HuH-7.5 (cell line): ENCODE data around the gene ALPL.
A peak's percentile ranks its signal among the peaks of the same experiment; 100 is the strongest.

Experiments
- DNase-seq: peaks from one replicate; pipeline ENCODE4 v3.0.0; 2011; ENCODE audit warnings: low spot score

The ALPL gene

DNA sequence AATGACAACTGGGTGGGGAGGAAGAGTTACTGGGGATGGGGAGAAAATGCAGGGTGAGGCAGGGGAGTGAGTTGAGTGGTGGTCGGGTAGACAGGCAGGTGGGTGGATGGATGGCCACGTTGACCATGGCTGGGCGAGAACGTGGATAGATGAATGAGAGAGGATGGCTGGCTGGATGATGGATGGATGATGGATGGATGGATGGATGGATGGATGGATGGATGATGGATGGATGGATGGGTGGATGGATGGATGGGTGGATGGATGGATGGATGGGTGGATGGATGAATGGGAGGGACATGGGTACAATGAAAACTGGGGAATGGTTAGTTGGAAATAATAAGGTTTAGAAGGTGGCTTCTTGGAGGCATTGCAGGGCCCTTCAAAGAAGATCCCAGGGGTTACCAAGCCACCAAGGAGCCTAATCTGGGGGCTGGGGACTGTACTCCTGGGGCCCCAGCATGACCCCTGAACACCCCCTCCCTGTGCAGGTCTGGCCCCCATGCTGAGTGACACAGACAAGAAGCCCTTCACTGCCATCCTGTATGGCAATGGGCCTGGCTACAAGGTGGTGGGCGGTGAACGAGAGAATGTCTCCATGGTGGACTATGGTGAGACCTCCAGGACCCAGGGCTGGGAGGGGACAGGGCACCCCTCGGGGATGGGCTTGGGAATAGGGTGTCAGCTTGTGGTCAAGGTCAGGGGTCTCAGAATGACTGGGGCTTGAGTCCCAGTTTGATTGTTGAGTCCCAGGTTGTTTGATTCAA is 67.0 kb downstream of the ALPL start:
- no peak for DNase-seq

- DNase-seq, result no peak
These were observed 67.6 kb downstream of the ALPL start for GRCh38 chr1:21576798-21577187.

DNA sequence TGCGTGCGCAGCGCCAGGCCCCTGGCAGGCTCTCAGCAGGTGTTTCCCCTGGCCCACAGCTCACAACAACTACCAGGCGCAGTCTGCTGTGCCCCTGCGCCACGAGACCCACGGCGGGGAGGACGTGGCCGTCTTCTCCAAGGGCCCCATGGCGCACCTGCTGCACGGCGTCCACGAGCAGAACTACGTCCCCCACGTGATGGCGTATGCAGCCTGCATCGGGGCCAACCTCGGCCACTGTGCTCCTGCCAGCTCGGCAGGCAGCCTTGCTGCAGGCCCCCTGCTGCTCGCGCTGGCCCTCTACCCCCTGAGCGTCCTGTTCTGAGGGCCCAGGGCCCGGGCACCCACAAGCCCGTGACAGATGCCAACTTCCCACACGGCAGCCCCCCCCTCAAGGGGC is 68.1 kb downstream of the ALPL start:
- no peak for DNase-seq

DNA sequence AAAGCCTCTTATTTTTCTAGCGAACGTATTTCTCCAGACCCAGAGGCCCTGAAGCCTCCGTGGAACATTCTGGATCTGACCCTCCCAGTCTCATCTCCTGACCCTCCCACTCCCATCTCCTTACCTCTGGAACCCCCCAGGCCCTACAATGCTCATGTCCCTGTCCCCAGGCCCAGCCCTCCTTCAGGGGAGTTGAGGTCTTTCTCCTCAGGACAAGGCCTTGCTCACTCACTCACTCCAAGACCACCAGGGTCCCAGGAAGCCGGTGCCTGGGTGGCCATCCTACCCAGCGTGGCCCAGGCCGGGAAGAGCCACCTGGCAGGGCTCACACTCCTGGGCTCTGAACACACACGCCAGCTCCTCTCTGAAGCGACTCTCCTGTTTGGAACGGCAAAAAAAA is 68.7 kb downstream of the ALPL start:
- DNase-seq, result no peak

DNA sequence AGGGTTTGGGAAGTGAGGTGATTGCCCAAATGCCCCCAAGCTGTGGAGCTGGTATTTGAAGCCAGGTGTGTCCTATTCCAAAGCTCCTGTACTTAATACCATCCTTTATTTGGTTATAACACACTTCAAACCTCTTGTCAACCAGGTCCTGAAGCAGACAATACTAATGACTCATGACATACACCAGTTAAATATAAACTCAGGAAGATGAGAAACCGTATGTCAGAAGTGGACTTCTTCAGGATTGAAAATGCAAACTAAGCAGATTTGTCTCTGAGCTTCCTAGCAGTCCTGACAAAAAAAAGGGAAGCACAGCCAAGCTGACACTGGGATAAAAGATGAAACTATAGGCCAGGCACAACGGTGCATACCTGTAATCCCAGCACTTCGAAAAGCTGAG is 70.6 kb downstream of the ALPL start:
- DNase-seq, result no peak

- DNase-seq, result no peak
These were observed 74.9 kb downstream of the ALPL start for GRCh38 chr1:21584096-21584495.

GRCh38 chr1:21585037-21585436 is 75.8 kb downstream of the ALPL start:
- DNase-seq, result no peak

- no peak for DNase-seq
These were observed 77.0 kb downstream of the ALPL start for GRCh38 chr1:21586222-21586621.

DNA sequence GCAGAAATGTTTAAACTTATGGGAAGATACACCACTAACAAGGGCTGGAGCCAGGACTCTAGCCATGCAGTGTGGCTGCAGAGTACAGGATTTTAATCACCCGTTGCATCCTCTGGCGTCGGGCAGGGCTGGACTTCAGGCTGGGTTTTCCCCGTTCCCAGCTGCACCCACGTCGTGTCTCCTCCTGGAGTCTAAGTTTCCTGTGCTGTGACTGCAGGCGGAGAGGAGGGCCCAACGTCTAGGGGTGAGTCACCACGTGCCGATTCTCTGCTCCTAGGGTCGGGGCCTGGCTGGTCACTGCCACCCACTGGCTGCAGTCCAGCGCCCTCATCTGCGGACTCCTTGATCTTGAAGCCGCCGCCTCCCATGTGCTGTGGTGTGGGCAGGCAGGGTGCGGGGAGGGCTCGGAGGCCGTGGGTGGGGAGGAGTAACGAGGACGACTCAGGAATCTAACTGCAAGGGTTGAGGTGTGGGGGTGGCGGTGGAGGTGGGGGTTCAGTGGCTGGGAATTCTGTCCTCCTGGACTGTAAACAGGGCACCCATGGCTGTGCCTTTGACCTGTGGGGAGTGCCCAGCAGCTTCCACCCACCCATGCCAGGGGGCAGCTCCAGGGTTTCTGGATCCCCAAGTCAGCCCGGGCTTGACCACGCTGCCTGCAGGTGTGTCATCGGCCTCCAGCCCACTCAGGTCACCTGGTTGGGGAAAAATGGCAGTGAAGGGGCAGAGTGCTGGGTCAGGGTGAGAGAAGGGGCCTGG is 77.8 kb downstream of the ALPL start:
- peak; percentile 68 for DNase-seq

- DNase-seq, result no peak
These were observed 78.4 kb downstream of the ALPL start for GRCh38 chr1:21587602-21587953.

- DNase-seq, result no peak
These were observed 80.4 kb downstream of the ALPL start for GRCh38 chr1:21589618-21590017.

DNA sequence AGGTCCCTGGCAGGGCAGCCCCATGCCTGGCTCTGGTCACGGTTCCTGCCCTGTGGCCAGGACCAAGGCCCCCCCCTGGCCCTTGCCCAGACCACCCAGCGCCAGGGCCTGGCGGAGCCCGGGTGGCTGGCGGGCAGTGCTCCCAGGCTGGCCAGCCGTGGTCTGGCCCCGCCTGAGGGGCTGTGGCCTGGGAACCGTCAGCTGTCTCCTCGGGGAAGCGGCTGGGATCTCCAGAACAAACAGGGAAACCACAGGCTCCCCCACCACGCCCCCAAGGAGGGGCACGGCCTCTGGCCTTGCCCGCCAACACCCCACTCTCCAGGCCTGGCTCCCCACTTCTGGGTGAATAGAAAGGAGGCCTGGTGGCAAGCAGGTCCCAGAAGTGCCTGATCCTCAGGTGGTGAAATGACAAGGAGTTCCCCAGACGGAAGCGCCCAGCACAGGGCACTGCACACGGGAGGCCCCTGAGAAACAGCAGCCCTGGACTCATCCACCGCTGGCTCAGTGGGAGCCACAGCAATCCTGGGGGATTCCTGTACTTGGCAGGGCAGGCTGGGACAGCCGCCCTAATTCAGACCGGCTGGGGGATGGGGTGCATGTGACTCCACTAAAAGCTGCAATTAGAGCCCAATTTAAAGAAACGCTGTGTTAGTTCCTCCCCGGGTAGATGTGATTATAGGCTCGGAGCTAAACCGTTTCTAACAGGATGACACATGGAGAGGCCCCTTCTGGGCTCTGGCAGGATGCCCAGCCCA is 81.1 kb downstream of the ALPL start:
- no peak for DNase-seq

- no peak for DNase-seq
These were observed 81.7 kb downstream of the ALPL start for GRCh38 chr1:21590934-21591333.

DNA sequence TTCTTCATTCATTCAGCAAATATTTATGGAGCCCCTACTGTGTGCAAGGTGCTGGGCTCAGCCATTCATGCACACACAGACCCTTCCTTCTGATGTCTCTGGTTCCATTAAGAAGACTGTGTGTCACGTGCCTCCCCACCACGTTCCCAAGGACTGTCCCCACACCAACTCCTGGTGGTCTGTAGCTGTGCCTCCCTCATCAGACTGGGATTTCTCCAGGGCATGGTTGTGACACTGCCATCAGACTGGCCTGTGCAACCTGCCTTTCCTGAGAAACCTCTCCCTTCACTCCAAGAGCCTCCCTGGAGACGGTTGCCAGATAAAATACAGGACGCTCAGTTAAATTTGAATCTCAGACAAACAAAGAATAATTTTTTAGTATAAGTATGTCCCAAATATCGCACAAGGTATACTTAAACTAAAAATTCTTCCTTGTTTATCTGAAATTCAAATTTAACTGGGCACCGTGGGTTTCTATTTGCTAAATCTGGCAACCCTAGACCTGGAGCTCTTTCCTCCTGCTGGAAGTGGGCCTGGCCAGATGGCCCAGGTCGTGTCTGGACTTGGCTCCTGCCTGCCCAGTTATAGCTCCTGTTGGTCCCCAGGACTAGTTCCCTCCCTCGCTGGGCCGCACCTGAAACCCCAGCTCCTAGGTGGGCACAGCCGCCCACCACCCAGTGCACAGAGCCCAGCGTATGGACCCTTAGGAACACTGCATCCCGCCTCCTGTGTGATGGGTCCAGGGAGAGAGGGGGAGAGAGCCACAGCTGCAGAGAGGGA is 83.1 kb downstream of the ALPL start:
- DNase-seq, result no peak

DNA sequence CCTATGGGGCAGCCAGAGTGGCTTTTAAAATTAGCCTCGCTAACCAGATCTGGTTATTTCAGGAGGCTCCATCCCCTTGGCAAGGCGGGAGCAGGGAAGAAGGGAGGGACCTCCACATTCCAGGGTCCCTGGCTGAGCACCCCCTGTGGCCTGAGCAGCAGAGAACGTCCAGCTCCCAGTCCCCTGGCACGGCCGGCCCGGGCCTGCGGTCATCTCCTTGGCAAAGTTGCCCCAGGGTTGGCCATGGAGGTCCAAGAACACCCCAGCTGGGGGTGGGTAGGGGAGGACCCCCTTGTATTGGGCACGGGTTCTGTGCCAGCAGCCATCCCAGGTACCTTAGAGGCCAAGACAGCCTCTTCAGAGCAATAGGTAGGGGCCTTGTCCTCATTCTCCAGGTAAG is 84.0 kb downstream of the ALPL start:
- DNase-seq, result no peak

DNA sequence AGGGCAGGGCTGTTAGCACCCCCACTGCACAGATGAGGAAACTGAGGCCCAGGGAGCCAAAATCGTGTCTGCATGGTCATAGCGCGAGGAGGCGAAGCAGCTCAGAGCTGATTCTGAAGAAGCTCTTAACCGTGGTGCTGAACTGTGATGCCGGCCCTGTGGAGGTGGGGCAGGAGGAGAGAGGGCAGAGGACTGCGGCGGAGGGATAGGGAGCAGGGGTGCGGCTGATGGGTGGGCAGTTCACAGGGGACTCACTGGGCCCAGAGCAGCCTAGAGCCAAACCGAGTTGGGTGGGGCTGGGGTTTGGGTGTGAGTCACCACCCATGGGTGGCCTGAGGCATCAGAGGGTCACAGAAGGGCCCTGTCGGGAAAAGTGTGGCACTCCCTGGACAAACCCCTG is 85.3 kb downstream of the ALPL start:
- DNase-seq, result no peak

DNA sequence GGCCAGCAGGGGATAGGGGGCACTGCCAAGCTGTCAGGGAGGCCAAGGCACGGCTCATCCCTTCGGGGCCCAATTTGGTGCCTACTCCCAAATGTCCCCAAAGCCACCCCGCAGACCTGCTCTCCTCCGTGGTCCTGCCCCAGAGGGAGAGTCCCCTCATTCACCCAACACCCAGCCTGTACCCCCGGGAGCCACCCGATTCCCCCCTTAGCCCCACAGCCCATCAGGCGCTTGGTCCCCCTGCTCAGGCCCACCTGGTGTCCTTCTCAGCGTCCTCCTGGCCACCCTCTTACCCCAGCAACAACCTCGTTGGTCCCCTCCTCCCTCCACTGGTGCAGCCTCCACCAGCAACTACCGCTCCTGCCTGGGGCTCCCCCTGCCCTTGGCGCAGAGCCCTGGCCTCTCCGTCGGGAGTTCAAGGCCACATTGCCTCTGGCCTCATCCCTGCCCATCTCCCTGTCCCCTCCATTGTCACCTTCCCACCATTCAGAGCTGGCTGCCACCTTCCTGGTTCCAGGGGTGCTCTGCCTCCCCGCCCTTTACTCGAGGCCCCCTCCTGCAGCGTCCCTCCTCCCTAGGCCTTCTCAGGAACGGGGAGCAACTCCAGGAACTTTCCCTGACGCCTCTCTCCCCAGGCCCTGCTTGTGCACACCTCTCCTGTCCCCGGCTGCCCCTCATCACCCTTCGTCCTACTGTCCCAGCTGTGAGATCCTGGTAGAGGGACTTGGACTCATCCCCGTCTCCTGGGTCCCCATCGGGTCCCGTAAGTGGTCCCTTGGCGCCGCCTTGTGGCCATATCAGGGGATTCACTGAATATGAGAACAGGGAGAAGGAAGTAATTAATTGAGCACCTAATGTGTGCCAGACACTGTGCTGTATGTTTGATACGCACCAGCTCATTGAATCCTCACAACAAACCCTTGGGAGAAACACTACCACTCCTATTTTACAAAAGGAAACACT is 86.0 kb downstream of the ALPL start:
- peak; percentile 80 for DNase-seq

GRCh38 chr1:21596174-21596573 is 87.0 kb downstream of the ALPL start:
- no peak for DNase-seq

DNA sequence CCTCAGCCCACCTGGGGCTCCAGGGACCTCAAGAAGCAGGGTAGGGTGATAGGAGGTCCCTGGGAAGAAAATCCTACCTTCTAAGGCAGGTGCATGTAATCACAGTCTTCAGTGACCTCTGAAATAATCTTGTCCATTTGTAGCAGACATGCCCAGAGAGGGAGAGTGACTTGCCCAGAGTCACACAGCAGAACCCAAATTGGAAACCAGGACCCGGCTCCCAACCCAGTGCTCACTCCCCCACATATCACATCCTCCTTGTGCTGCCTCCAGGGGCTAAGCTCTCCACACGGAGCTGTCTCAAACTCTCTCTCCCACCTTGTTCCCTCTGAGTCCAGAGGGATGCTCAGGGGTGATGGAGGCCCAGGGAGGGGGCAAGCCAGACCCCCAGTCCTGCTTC is 87.4 kb downstream of the ALPL start:
- no peak for DNase-seq

GRCh38 chr1:21597753-21598152 is 88.5 kb downstream of the ALPL start:
- no peak for DNase-seq

GRCh38 chr1:21598417-21598816 is 89.2 kb downstream of the ALPL start:
- no peak for DNase-seq
